SHP77 (cell line): ENCODE data around the gene RNF169.
"Not testable (repeated sequence)": the region's sequence is repeated elsewhere in the genome, so short reads cannot be mapped to it uniquely, and the experiment has no call there.

ENCODE experiments used
- DNase-seq, 2 experiments: peaks; one replicate each; lab custom pipeline; 2025; lab: John Stamatoyannopoulos, UW

The RNF169 gene

GRCh38 chr11:74730571-74731260 lies 17.9 kb upstream of the RNF169 start:
- no peak for DNase-seq

GRCh38 chr11:74731301-74732094 lies 17.2 kb upstream of the RNF169 start, which contains the start of gene CHRDL2:
CHRDL2 (minus strand) TSS chr11:74731426; CDS start chr11:74730888, 538 bp downstream.
- DNase-seq: no peak

- no peak for DNase-seq
Observed at GRCh38 chr11:74734559-74734925, 14.1 kb upstream of the RNF169 start.

- DNase-seq: no peak
Observed at GRCh38 chr11:74735365-74735928, 13.2 kb upstream of the RNF169 start.

GRCh38 chr11:74736031-74736430 lies 12.6 kb upstream of the RNF169 start:
- DNase-seq: no peak

GRCh38 chr11:74739546-74740270 lies 8.9 kb upstream of the RNF169 start:
- DNase-seq: peak; percentile 62 to 63

- DNase-seq: no peak
Observed at GRCh38 chr11:74742070-74742469, 6.6 kb upstream of the RNF169 start.

GRCh38 chr11:74743640-74744039 lies 5.0 kb upstream of the RNF169 start:
- DNase-seq: no peak

GRCh38 chr11:74744277-74744676 lies 4.4 kb upstream of the RNF169 start:
- no peak for DNase-seq

- no peak for DNase-seq
Observed at GRCh38 chr11:74746868-74747267, 1.8 kb upstream of the RNF169 start.

GRCh38 chr11:74749127-74749964 lies 697 bp downstream of the RNF169 start:
- peak; percentile 54 to 78 for DNase-seq

GRCh38 chr11:74749965-74750296 lies 1.3 kb downstream of the RNF169 start:
- DNase-seq: no peak

- not testable (repeated sequence) for DNase-seq
Observed at GRCh38 chr11:74750598-74750997, 1.9 kb downstream of the RNF169 start.

GRCh38 chr11:74751303-74751702 lies 2.7 kb downstream of the RNF169 start:
- no peak for DNase-seq

- no peak for DNase-seq
Observed at GRCh38 chr11:74754507-74755252, 6.0 kb downstream of the RNF169 start.

- DNase-seq: no peak
Observed at GRCh38 chr11:74755395-74755995, 6.8 kb downstream of the RNF169 start.

- DNase-seq: no peak
Observed at GRCh38 chr11:74756571-74756970, 7.9 kb downstream of the RNF169 start.

GRCh38 chr11:74766905-74767304 lies 18.3 kb downstream of the RNF169 start:
- DNase-seq: no peak

GRCh38 chr11:74768172-74768651 lies 19.6 kb downstream of the RNF169 start:
- DNase-seq: not testable (repeated sequence)

- no peak for DNase-seq
Observed at GRCh38 chr11:74769055-74769707, 20.5 kb downstream of the RNF169 start.
